AG04450 (cell line): ENCODE measurements around the gene NADK2. TPM values are rescaled to one million over a fixed set of nuclear protein-coding genes. Genes with fewer than 3 reads are reported as not detected.

Experiments used
- CTCF ChIA-PET: fragments of 300-600, 350-600 bp; formaldehyde crosslinking; extraction: SDS; loops from one replicate; lab custom pipeline; 2022; ENCODE audit warnings: antibody characterized with exemption, inconsistent platforms; lab: Charles Lee
- POLR2A ChIA-PET: fragments of 350-600 bp; formaldehyde crosslinking; extraction: SDS; loops from one replicate; lab custom pipeline; 2021; ENCODE audit warnings: antibody characterized with exemption, inconsistent platforms; lab: Yijun Ruan, JAX
- DNase-seq: peaks from one replicate; pipeline ENCODE4 v3.0.0-alpha.2; 2011; ENCODE audit warnings: low read depth, low spot score
- H3K27ac ChIP-seq: one replicate; pipeline ENCODE4 v1.5.1; 2012; ENCODE audit warnings: low read depth, low read length, control low read depth
- H3K27me3 ChIP-seq: one replicate; pipeline ENCODE4 v1.6.0; 2012; ENCODE audit warnings: low read length; ENCODE audit not compliant: control insufficient read depth, insufficient read depth
- H3K4me3 ChIP-seq: 2 replicates; pipeline ENCODE4 v1.5.1; 2011; ENCODE audit warnings: mild to moderate bottlenecking, low read depth, low read length, control low read depth
- H3K9me3 ChIP-seq: 2 replicates; pipeline ENCODE4 v1.5.1; 2012; ENCODE audit warnings: low read length; ENCODE audit not compliant: control insufficient read depth, insufficient read depth
- polyA plus RNA-seq: library from polyadenylated mRNA; depleted of rRNA; stranded (reverse); fragments of >200 nt; gene quantifications from 2 replicates; pipeline ENCODE4 v1.2.3, GENCODE V29; 2011
- TF ChIP-seq, protein P1 (sequence below): IDR thresholded peaks from 2 replicates; pipeline ENCODE4 v1.5.1; 2011; ENCODE audit warnings: low read depth, low read length, control low read depth, inconsistent platforms

NADK2 gene
- polyA plus RNA-seq, 1 experiment, result 18.5 TPM

GRCh38 chr5:36272136-36272690 is 30.5 kb upstream of the NADK2 start:
- Histone ChIP-seq H3K27ac (no peak overlapping the region), H3K27me3 (peaks cover 8% of the 10 kb centered on the region), H3K9me3 (no peaks in the 10 kb centered on the region), H3K4me3 (no peak overlapping the region)
- POLR2A ChIA-PET, result no interaction called here
- CTCF ChIA-PET, result interaction anchor here (0.6 to 2.9 kb wide), 4 partner anchors 34 to 423 kb away, joined by 4 to 16 read pairs (median 5); no protein-coding TSS in a partner anchor
- DNase-seq, result no peak
- TF ChIP-seq, protein P1, sequence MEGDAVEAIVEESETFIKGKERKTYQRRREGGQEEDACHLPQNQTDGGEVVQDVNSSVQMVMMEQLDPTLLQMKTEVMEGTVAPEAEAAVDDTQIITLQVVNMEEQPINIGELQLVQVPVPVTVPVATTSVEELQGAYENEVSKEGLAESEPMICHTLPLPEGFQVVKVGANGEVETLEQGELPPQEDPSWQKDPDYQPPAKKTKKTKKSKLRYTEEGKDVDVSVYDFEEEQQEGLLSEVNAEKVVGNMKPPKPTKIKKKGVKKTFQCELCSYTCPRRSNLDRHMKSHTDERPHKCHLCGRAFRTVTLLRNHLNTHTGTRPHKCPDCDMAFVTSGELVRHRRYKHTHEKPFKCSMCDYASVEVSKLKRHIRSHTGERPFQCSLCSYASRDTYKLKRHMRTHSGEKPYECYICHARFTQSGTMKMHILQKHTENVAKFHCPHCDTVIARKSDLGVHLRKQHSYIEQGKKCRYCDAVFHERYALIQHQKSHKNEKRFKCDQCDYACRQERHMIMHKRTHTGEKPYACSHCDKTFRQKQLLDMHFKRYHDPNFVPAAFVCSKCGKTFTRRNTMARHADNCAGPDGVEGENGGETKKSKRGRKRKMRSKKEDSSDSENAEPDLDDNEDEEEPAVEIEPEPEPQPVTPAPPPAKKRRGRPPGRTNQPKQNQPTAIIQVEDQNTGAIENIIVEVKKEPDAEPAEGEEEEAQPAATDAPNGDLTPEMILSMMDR, result no peak

GRCh38 chr5:36270876-36271575 is 29.3 kb upstream of the NADK2 start:
- H3K9me3 ChIP-seq, result no peaks in the 10 kb centered on the region
- H3K27me3 ChIP-seq, result peaks cover 3% of the 10 kb centered on the region
- ChIA-PET CTCF (interaction anchor here (0.5 to 2.9 kb wide), 4 partner anchors 35 to 192 kb away, joined by 3 to 16 read pairs (median 4); no protein-coding TSS in a partner anchor), POLR2A (no interaction called here)
- TF ChIP-seq, protein P1, result no peak
- no peak overlapping the region for H3K27ac ChIP-seq
- H3K4me3 ChIP-seq, result no peak overlapping the region
- no peak for DNase-seq

DNA sequence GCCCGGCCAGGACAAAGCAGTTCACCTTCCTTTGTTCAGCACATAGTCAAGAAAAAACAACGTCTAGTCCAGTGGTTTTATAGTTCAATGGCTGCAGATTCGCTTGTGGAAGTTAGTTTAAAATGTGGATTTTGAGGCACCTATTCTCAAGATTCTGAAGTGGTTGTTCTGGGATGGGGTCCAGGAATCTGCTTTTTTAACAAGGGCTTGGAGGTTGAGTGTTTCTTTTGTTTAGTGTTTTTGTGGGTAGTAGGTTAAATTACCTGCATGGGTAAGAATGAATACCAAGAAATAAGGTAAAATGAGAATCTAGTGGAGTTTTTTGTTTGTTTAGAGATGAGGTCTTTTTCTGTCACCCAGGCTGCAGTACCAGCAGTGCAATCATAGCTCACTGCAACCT is 28.4 kb upstream of the NADK2 start:
- ChIA-PET POLR2A (no interaction called here), CTCF (interaction anchor here (1.8 kb wide), 1 partner anchor 191 kb away, joined by 3 read pairs; no protein-coding TSS in a partner anchor)
- TF ChIP-seq, protein P1, result no peak

DNA sequence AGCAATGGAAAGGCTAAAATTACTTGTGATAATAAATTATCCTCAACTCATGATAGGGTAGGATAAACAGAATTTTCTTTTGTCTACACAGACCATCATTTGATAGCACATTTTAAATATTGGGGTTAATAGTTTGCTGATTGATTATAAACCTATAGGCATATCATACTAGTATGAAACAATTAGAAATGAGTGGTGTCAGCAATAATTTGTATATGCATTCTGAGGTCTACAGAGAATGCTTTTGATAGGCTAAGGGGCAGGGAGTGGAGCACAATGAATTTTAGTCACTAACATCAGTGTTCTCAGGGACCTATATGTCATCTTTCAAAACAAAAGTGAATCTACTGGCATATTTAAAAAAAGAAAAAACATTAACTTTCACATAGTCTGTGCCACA is 27.8 kb upstream of the NADK2 start:
- no peaks in the 10 kb centered on the region for H3K9me3 ChIP-seq
- no peak overlapping the region for H3K4me3 ChIP-seq
- no peak overlapping the region for H3K27ac ChIP-seq
- TF ChIP-seq, protein P1, result no peak
- ChIA-PET CTCF (interaction anchor here (7.0 kb wide), 1 partner anchor 35 kb away, joined by 117 read pairs; the partner anchor contains the start of gene RANBP3L), POLR2A (no interaction called here)
- no peak for DNase-seq
- H3K27me3 ChIP-seq, result peaks cover 3% of the 10 kb centered on the region

More for the DNA sequence above, 28.4 kb upstream of the NADK2 start:
- no peak for DNase-seq
- peaks cover 3% of the 10 kb centered on the region for H3K27me3 ChIP-seq
- no peak overlapping the region for H3K4me3 ChIP-seq
- no peak overlapping the region for H3K27ac ChIP-seq
- H3K9me3 ChIP-seq, result no peaks in the 10 kb centered on the region

DNA sequence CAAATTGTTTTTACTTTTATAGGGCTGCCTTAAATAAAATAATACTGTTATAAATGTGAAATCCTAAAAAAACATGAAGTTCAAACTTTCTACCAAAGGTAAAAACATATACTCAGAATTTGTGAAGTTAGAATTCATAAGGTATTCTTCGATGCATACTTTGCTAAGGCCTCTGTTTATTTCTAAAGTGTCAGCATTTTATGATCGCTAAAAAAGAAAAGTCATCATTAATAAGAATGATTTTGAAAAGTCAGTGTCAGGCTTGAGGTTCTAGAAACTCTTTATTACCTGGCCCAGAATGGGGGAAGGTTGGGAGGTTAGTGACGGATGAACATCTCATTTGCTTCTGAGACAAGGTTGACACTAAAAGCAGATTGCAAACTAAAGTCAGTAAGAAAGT is 26.2 kb upstream of the NADK2 start:
- no peak for DNase-seq
- H3K9me3 ChIP-seq, result no peaks in the 10 kb centered on the region
- CTCF ChIA-PET, result interaction anchor here (0.7 to 7.0 kb wide), 5 partner anchors 22 to 428 kb away, joined by 3 to 117 read pairs (median 4); partner anchors contain the start of gene RANBP3L
- TF ChIP-seq, protein P1, result no peak
- H3K4me3 ChIP-seq, result no peak overlapping the region
- H3K27me3 ChIP-seq, result peaks cover 3% of the 10 kb centered on the region
- POLR2A ChIA-PET, result no interaction called here
- H3K27ac ChIP-seq, result no peak overlapping the region
